H1 (cell line): ENCODE data around the gene LPXN. TPM values are rescaled to one million over a fixed set of nuclear protein-coding genes. Genes with fewer than 3 reads are reported as not detected.

Experiments
- CTCF ChIA-PET: fragments of 300-600 bp; sonication (Branson Sonifier 250); formaldehyde crosslinking; loops from one replicate; lab custom pipeline; 2021; ENCODE audit not compliant: partially characterized antibody; lab: Charles Lee
- POLR2A ChIA-PET: fragments of 300-600 bp; sonication (Branson Sonifier 250); formaldehyde crosslinking; loops from one replicate; lab custom pipeline; 2021; ENCODE audit warnings: inconsistent platforms; ENCODE audit not compliant: partially characterized antibody; lab: Charles Lee
- DNase-seq, 2 experiments: peaks; one replicate each; pipeline versions ENCODE4 v3.0.0 to v3.0.0-alpha.2; 2010 to 2022; ENCODE audit warnings: low spot score in 2 of 2, low read depth in 1 of 2, mixed read lengths in 1 of 2
- FAIRE-seq: peaks from 2 replicates; lab custom pipeline; 2011; peaks lifted over from hg19 to GRCh38; lab: Jason Lieb, UNC
- H2AFZ ChIP-seq: 2 replicates; pipeline ENCODE4 v1.8.1; 2012; ENCODE audit warnings: low read length, inconsistent platforms
- H2AK5ac ChIP-seq: 2 replicates; pipeline ENCODE4 v1.6.1; 2013; ENCODE audit warnings: low read depth, low read length
- H2BK120ac ChIP-seq: replicated peaks from 2 replicates; pipeline ENCODE3; 2013; ENCODE audit warnings: low read depth, low read length, inconsistent platforms
- H2BK12ac ChIP-seq: 2 replicates; pipeline ENCODE4 v1.6.1; 2013; ENCODE audit warnings: low read depth, low read length
- H2BK15ac ChIP-seq: 2 replicates; pipeline ENCODE4 v1.6.1; 2013; ENCODE audit warnings: low read length
- H2BK20ac ChIP-seq: 2 replicates; pipeline ENCODE4 v1.6.1; 2013; ENCODE audit warnings: low read length
- H2BK5ac ChIP-seq: 2 replicates; pipeline ENCODE4 v1.6.1; 2013; ENCODE audit warnings: low read depth, low read length
- H3K14ac ChIP-seq: 2 replicates; pipeline ENCODE4 v1.6.1; 2013; ENCODE audit warnings: inconsistent platforms; ENCODE audit not compliant: insufficient read length
- H3K18ac ChIP-seq: 2 replicates; pipeline ENCODE4 v1.6.1; 2013; ENCODE audit warnings: low read length; ENCODE audit errors: extremely low read depth
- H3K23ac ChIP-seq: 2 replicates; pipeline ENCODE4 v1.6.1; 2013; ENCODE audit warnings: inconsistent platforms; ENCODE audit not compliant: insufficient read length
- H3K23me2 ChIP-seq: 2 replicates; pipeline ENCODE4 v1.6.1; 2013; ENCODE audit warnings: low read depth, low read length
- H3K27ac ChIP-seq: 2 replicates; pipeline ENCODE4 v1.6.1; 2011; ENCODE audit warnings: low read depth, low read length, inconsistent platforms
- H3K27me3 ChIP-seq, 4 experiments: replicated peaks in 1 of 4; 1 replicate in 1 of 4; 2 replicates in 3 of 4; pipeline versions ENCODE4 v1.6.1 to v1.8.1; 2011 to 2013; ENCODE audit warnings: low read length in 3 of 4, mild to moderate bottlenecking in 3 of 4, inconsistent platforms in 2 of 4, mixed read lengths in 2 of 4, moderate library complexity in 1 of 4; ENCODE audit not compliant: control insufficient read depth in 3 of 4, insufficient read depth in 3 of 4; ENCODE audit errors: extremely low read depth in 1 of 4
- H3K36me3 ChIP-seq, 4 experiments: 2 replicates each; pipeline versions ENCODE4 v1.6.1 to v1.8.1; 2011 to 2013; ENCODE audit warnings: mild to moderate bottlenecking in 4 of 4, low read length in 3 of 4, moderate library complexity in 2 of 4, control low read depth in 1 of 4, inconsistent platforms in 1 of 4; ENCODE audit not compliant: insufficient read depth in 4 of 4, control insufficient read depth in 2 of 4
- H3K4ac ChIP-seq: replicated peaks from 2 replicates; pipeline ENCODE3; 2013; ENCODE audit warnings: low read length, low read depth, mixed read lengths, inconsistent platforms; ENCODE audit not compliant: insufficient read length
- H3K4me1 ChIP-seq, 4 experiments: replicated peaks in 1 of 4; 1 replicate in 1 of 4; 2 replicates in 3 of 4; pipeline versions ENCODE4 v1.6.1 to v1.8.1; 2011 to 2013; ENCODE audit warnings: low read length in 3 of 4, inconsistent platforms in 2 of 4, mixed read lengths in 1 of 4; ENCODE audit not compliant: insufficient read depth in 4 of 4, control insufficient read depth in 3 of 4
- H3K4me2 ChIP-seq, 2 experiments: 2 replicates each; pipeline versions ENCODE4 v1.6.1 to v1.8.1; 2011 to 2013; ENCODE audit warnings: low read depth in 2 of 2, low read length in 2 of 2, control low read depth in 1 of 2, inconsistent platforms in 1 of 2, mild to moderate bottlenecking in 1 of 2; ENCODE audit not compliant: insufficient read depth in 1 of 2
- H3K4me3 ChIP-seq, 4 experiments: fragments of 200-600, 300-600 bp in 1 of 4; sonication (generic), shearing (Covaris generic), sonication (Bioruptor Twin) in 1 of 4; 2 replicates each; pipeline versions ENCODE4 v1.5.1 to v1.8.1; 2011 to 2016; ENCODE audit warnings: low read length in 4 of 4, low read depth in 3 of 4, control low read depth in 2 of 4, inconsistent platforms in 2 of 4, mild to moderate bottlenecking in 2 of 4, mixed read lengths in 1 of 4, moderate library complexity in 1 of 4; ENCODE audit not compliant: insufficient read depth in 2 of 4; ENCODE audit errors: extremely low read depth in 1 of 4
- H3K56ac ChIP-seq: replicated peaks from 2 replicates; pipeline ENCODE3; 2013; ENCODE audit warnings: low read depth, mild to moderate bottlenecking, mixed read lengths, low read length, inconsistent platforms; ENCODE audit not compliant: insufficient read length
- H3K79me1 ChIP-seq: 2 replicates; pipeline ENCODE4 v1.6.1; 2013; ENCODE audit warnings: low read depth, low read length, control low read depth
- H3K79me2 ChIP-seq, 2 experiments: 2 replicates each; pipeline versions ENCODE4 v1.6.1 to v1.8.1; 2012 to 2013; ENCODE audit warnings: low read length in 2 of 2, mild to moderate bottlenecking in 2 of 2, inconsistent platforms in 1 of 2; ENCODE audit not compliant: insufficient read depth in 2 of 2, control insufficient read depth in 1 of 2
- H3K9ac ChIP-seq, 4 experiments: replicated peaks in 1 of 4; 1 replicate in 1 of 4; 2 replicates in 3 of 4; pipeline versions ENCODE4 v1.6.1 to v1.8.1; 2011 to 2013; ENCODE audit warnings: low read depth in 3 of 4, low read length in 3 of 4, control low read depth in 2 of 4, mild to moderate bottlenecking in 2 of 4, moderate library complexity in 2 of 4, inconsistent platforms in 1 of 4; ENCODE audit errors: extremely low read depth in 1 of 4
- H3K9me3 ChIP-seq, 2 experiments: 2 replicates each; pipeline versions ENCODE4 v1.6.1 to v1.8.1; 2012 to 2013; ENCODE audit warnings: mild to moderate bottlenecking in 2 of 2, moderate library complexity in 2 of 2, control low read depth in 1 of 2, inconsistent platforms in 1 of 2, low read depth in 1 of 2, low read length in 1 of 2, mixed read lengths in 1 of 2; ENCODE audit not compliant: insufficient read depth in 2 of 2
- H4K20me1 ChIP-seq, 2 experiments: replicated peaks in 1 of 2; 2 replicates each; pipeline versions ENCODE3 to v1.8.1; 2011 to 2013; ENCODE audit warnings: inconsistent platforms in 2 of 2, low read length in 2 of 2, mild to moderate bottlenecking in 1 of 2; ENCODE audit not compliant: insufficient read depth in 2 of 2, control insufficient read depth in 1 of 2
- H4K5ac ChIP-seq: 2 replicates; pipeline ENCODE4 v1.6.1; 2013; ENCODE audit warnings: low read length, low read depth, mixed read lengths, inconsistent platforms; ENCODE audit not compliant: insufficient read length
- H4K8ac ChIP-seq: 2 replicates; pipeline ENCODE4 v1.8.0; 2013; ENCODE audit warnings: mild to moderate bottlenecking, moderate library complexity, low read length, inconsistent platforms; ENCODE audit not compliant: insufficient read depth; ENCODE audit errors: extremely low read depth
- H4K91ac ChIP-seq: replicated peaks from 2 replicates; pipeline ENCODE3; 2013; ENCODE audit warnings: low read length, mixed read lengths, inconsistent platforms; ENCODE audit not compliant: insufficient read length
- BACH1 ChIP-seq: IDR thresholded peaks from 2 replicates; pipeline ENCODE4 v1.6.1; 2012; ENCODE audit warnings: low read length, improper control_type of control experiment
- SIRT6 ChIP-seq: IDR thresholded peaks from one replicate; pipeline ENCODE4 v1.7.1; 2012; ENCODE audit warnings: low read length, inconsistent platforms
- WGBS, 2 experiments: shearing (Covaris generic) in 1 of 2; methylation state at CpG; one replicate each; pipeline versions ENCODE4 v1.1.6 to v1.1.7; 2013 to 2015; ENCODE audit warnings: low lambda C conversion rate in 2 of 2, mixed read lengths in 2 of 2, inconsistent platforms in 1 of 2, low coverage in 1 of 2, missing lambda C conversion rate in 1 of 2; ENCODE audit not compliant: insufficient replicate concordance in 2 of 2, insufficient coverage in 1 of 2, insufficient read length in 1 of 2; ENCODE audit errors: extremely low coverage in 1 of 2, missing lambda C conversion rate in 1 of 2; 5-methylcytosine and 5-hydroxymethylcytosine counted together
- polyA plus RNA-seq, 7 experiments: library from polyadenylated mRNA; depleted of rRNA in 3 of 7; stranded (reverse) in 5 of 7; unstranded in 2 of 7; fragments of >200 nt in 5 of 7; fragments of 200-250 nt in 2 of 7; gene quantifications; 1 replicate in 5 of 7; 2 replicates in 1 of 7; 4 replicates in 1 of 7; pipeline versions ENCODE4 v1.2.1 to v1.2.3, GENCODE V29; 2011 to 2013; ENCODE audit warnings: missing spikeins in 2 of 7, mixed read lengths in 2 of 7
- total RNA-seq: library from RNA; stranded (reverse); fragmentation: NEBNext Ultra II Directional; extraction: Animal tissue kit (Norgen Biotek cat#: 25700); gene quantifications from 2 replicates; pipeline ENCODE4 v1.2.1, GENCODE V29; 2021

Gene LPXN
- total and polyA plus RNA-seq, 2 of the 8 experiments (the other 6 are each of a cell fraction or from before 2014, with no cell fraction given) = 1.4 to 2.7 TPM

GRCh38 chr11:58525037-58525614 lies 50.5 kb downstream of the LPXN start:
- H2AFZ ChIP-seq = no peak overlapping the region
- no peaks in the 10 kb centered on the region for H4K20me1 ChIP-seq
- H4K8ac ChIP-seq = no peak overlapping the region
- no peak overlapping the region for H2BK15ac ChIP-seq
- ChIA-PET CTCF (interaction anchor here (0.9 to 3.2 kb wide), 22 partner anchors 9 to 779 kb away, joined by 3 to 27 read pairs (median 4); no protein-coding TSS in a partner anchor), POLR2A (interaction anchor here (1.3 kb wide), 1 partner anchor 703 kb away, joined by 3 read pairs; no protein-coding TSS in a partner anchor)
- H3K27ac ChIP-seq = no peak overlapping the region
- TF ChIP-seq SIRT6 (no peak), BACH1 (no peak)
- H4K91ac ChIP-seq = no peak overlapping the region
- no peak overlapping the region for H2BK5ac ChIP-seq
- H2AK5ac ChIP-seq = no peak overlapping the region
- H3K9ac ChIP-seq = no peak overlapping the region
- no peaks in the 10 kb centered on the region for H3K27me3 ChIP-seq
- no peak overlapping the region for H3K23ac ChIP-seq
- no peak overlapping the region for H3K4me2 ChIP-seq
- no peaks in the 10 kb centered on the region for H3K79me2 ChIP-seq
- no peak overlapping the region for H2BK120ac ChIP-seq
- H4K5ac ChIP-seq = no peak overlapping the region
- FAIRE-seq = no peak
- no peak for DNase-seq
- no peak overlapping the region for H3K14ac ChIP-seq
- peaks cover 0 to 3% (median 0%) of the 10 kb centered on the region in 4 experiments; a peak in 2 of 7 replicates for H3K4me1 ChIP-seq
- 73% methylated on average over 6 of the region's 6 CpGs; no CpG with 5 or more reads in 1 of the 2 experiments for WGBS, 2 experiments
- no peak overlapping the region for H2BK12ac ChIP-seq
- no peak overlapping the region for H3K56ac ChIP-seq
- H2BK20ac ChIP-seq = no peak overlapping the region
- H3K4me3 ChIP-seq = no peak overlapping the region
- H3K36me3 ChIP-seq = no peaks in the 10 kb centered on the region
- no peak overlapping the region for H3K18ac ChIP-seq
- H3K79me1 ChIP-seq = no peaks in the 10 kb centered on the region
- H3K23me2 ChIP-seq = no peaks in the 10 kb centered on the region
- peaks cover 0 to 5% of the 10 kb centered on the region in 2 experiments; a peak in 1 of 4 replicates for H3K9me3 ChIP-seq
- H3K4ac ChIP-seq = no peak overlapping the region
